Tibial nerve (tissue), 4 donors: ENCODE measurements around the gene ACTL9.

Source experiments
- CTCF ChIP-seq, 5 experiments: fragments of 200-600 bp in 3 of 5; fragments of 450-650 bp in 2 of 5; sonication (generic) in 3 of 5; IDR thresholded peaks; one replicate each; pipeline ENCODE4 v1.5.1; 2016 to 2019; ENCODE audit warnings: antibody characterized with exemption in 5 of 5, mild to moderate bottlenecking in 3 of 5, moderate library complexity in 2 of 5
- EP300 ChIP-seq, 2 donors: sonication (generic); formaldehyde crosslinking; IDR thresholded peaks; one replicate each; pipeline ENCODE4 v1.6.1; 2017; ENCODE audit warnings: antibody characterized with exemption in 2 of 2, mild to moderate bottlenecking in 1 of 2

- TF ChIP-seq CTCF (IDR thresholded peaks at IDR 0.05) (no peak), EP300 (IDR thresholded peaks at IDR 0.05) (no peak)
Measured at GRCh38 chr19:8678244-8678807, 20.3 kb downstream of the ACTL9 start.
